ENCODE data around the gene ITPK1. TPM values are rescaled to one million over a fixed set of nuclear protein-coding genes. Genes with fewer than 3 reads are reported as not detected.

Gene ITPK1
- total RNA-seq, 1 donor from 2014 or later = 30.5 TPM

DNA sequence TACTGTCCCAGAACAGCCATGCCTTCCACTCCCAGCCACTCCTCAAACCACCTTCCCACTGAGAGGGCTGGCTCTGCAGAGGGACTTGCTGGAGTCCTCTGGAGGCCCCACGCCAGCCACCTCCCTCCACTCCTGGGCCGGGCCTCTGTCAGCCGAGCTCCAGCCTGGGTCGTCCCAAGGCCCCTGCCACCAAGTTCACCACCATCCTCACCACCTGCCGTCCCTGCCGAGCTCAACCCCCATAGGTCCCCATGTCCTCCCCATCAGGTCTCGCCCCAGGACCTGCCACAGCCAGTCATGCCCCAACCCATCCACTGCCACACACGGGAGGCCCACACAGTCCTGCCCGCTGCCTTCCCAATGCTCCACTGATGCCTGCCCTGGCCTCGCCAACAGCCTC lies 39.0 kb downstream of the ITPK1 start:
- TF ChIP-seq, protein P1, sequence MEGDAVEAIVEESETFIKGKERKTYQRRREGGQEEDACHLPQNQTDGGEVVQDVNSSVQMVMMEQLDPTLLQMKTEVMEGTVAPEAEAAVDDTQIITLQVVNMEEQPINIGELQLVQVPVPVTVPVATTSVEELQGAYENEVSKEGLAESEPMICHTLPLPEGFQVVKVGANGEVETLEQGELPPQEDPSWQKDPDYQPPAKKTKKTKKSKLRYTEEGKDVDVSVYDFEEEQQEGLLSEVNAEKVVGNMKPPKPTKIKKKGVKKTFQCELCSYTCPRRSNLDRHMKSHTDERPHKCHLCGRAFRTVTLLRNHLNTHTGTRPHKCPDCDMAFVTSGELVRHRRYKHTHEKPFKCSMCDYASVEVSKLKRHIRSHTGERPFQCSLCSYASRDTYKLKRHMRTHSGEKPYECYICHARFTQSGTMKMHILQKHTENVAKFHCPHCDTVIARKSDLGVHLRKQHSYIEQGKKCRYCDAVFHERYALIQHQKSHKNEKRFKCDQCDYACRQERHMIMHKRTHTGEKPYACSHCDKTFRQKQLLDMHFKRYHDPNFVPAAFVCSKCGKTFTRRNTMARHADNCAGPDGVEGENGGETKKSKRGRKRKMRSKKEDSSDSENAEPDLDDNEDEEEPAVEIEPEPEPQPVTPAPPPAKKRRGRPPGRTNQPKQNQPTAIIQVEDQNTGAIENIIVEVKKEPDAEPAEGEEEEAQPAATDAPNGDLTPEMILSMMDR (IDR thresholded peaks at IDR 0.05; ENCODE audit: unreplicated experiment) = no peak
- Mint-ChIP-seq H3K4me1 (peaks cover 24% of the 10 kb centered on the region), H3K4me3 (no peak overlapping the region), H3K27ac (no peak overlapping the region), H3K36me3 (no peaks in the 10 kb centered on the region), H3K27me3 (ENCODE audit: low read depth) (no peaks in the 10 kb centered on the region), H3K9me3 (no peaks in the 10 kb centered on the region)
- DNase-seq (ENCODE audit: low spot score in 2 of 2, unreplicated experiment in 2 of 2) = no peak

DNA sequence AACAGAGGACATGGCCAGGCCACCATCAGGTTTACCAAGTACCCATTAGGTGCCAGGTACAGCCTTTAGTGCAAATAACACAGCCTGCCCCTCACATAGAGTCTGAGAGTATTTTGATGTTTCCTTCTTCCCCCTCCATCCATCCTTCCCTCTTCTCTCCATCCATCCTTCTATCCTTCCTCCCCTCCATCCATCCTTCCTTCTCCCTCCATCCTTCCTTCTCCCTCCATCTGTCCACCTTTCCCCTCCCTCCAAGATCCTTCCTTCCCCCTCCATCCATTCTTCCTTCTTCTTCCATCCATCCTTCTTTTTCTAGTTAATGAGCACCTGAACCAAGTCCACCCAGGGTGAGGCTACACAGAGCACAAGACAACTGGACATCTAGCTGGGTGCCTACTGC lies 39.8 kb downstream of the ITPK1 start:
- Mint-ChIP-seq H3K27ac (no peak overlapping the region), H3K27me3 (ENCODE audit: low read depth) (no peaks in the 10 kb centered on the region), H3K4me3 (no peak overlapping the region), H3K36me3 (no peaks in the 10 kb centered on the region), H3K4me1 (peaks cover 24% of the 10 kb centered on the region), H3K9me3 (no peaks in the 10 kb centered on the region)
- DNase-seq (ENCODE audit: low spot score in 2 of 2, unreplicated experiment in 2 of 2) = no peak
- TF ChIP-seq, protein P1 (IDR thresholded peaks at IDR 0.05; ENCODE audit: unreplicated experiment) = no peak

DNA sequence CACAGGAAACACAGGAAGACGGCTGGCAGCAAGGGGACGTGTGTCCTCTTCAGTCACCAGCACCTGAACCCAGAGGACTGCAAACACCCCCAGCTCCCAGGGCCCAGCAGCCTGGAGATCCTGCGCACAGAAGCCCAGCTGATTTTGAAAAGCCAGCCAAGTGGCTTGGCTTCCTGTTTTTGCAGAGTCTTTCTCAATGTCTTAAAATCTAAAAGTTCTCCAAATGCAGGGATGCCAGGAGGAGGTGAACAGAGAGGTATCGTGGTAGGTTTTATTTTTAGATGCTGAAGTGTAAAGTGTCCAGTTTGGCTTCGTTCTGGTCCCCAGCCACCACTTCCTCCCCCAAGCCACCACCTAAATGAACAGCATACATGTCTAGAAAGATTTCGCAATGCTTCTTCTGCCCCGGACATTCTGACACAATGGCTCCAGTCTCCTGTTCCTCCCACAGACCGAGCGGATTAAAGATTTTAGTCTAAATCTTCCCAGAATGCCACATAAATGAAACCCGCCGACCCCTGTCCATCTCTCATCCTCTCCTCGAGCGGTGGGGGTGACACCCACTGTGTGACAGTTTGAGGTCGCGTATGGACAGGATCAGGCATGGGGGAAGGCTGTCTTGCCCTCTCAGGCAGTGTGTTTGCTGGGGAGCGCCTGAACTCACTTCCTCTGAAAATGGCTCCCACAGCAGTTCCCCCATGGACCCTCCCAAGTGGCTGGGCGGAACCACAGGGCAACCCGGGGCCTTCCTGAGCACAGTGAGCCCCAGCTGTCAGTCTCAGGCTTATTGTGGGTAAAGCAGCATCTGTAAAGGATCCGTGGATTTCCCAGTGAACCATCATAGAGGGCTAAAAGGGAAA lies 41.6 kb downstream of the ITPK1 start:
- TF ChIP-seq, protein P1 (IDR thresholded peaks at IDR 0.05; ENCODE audit: unreplicated experiment) = no peak
- no peaks in the 10 kb centered on the region for H3K9me3 Mint-ChIP-seq
- DNase-seq (ENCODE audit: low spot score in 2 of 2, unreplicated experiment in 2 of 2) = no peak
- no peak overlapping the region for H3K4me3 Mint-ChIP-seq
- H3K36me3 Mint-ChIP-seq = no peaks in the 10 kb centered on the region
- peaks cover 22% of the 10 kb centered on the region for H3K4me1 Mint-ChIP-seq
- H3K27ac Mint-ChIP-seq = peak overlapping the region; percentile 13
- H3K27me3 Mint-ChIP-seq (ENCODE audit: low read depth) = no peaks in the 10 kb centered on the region

DNA sequence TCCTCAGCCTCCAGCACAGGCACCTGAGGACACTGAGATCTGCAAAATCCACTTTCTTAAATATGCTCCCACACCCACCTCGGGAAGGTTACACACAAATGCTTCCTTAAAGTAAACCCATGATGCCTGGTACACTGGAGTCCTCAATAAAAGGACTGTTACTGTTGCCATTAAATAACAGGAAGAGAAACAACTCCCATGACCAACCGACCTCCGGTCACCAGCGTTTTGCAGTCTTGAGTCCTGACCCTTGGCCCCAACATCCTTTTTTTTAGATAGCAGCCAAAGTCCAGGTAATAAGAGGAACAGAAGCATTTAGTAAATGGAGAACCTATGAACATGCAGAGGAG lies 42.4 kb downstream of the ITPK1 start:
- no peak overlapping the region for H3K4me3 Mint-ChIP-seq
- H3K4me1 Mint-ChIP-seq = peaks cover 18% of the 10 kb centered on the region
- no peak for DNase-seq (ENCODE audit: low spot score in 2 of 2, unreplicated experiment in 2 of 2)
- no peaks in the 10 kb centered on the region for H3K27me3 Mint-ChIP-seq (ENCODE audit: low read depth)
- no peak overlapping the region for H3K27ac Mint-ChIP-seq
- no peaks in the 10 kb centered on the region for H3K9me3 Mint-ChIP-seq
- TF ChIP-seq, protein P1 (IDR thresholded peaks at IDR 0.05; ENCODE audit: unreplicated experiment) = no peak
- H3K36me3 Mint-ChIP-seq = no peaks in the 10 kb centered on the region

DNA sequence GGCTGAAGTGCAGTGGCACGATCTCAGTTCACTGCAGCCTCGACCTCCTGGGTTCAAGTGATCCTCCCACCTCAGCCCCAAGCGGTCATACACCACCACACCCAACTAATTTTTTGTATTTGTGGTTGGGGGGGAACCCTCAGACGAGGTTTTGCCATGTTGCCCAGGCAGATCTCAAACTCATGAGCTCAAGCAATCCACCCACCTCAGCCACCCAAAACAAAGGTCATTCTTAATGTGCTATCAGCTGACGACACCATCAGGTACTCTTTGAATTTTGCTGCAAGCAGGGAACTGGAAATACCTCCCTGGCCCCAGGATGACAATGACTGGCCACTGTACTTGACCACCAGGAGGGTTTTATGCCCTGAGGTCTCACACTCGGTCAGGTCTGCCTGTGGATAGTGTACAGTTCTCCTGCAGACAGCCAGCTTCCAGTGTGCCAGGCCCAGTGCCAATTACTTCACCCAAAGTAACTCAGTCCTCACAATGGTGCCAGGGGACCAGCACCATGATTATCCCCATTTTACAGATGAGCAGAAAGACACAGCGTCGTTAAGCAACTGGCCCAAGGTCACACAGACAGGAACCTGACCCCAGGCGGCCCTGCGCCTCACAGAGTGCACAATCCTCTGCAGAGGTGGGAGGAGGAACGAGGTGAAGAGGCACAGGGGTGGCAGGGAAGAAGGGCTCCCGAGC lies 42.9 kb downstream of the ITPK1 start:
- no peak overlapping the region for H3K4me3 Mint-ChIP-seq
- no peaks in the 10 kb centered on the region for H3K36me3 Mint-ChIP-seq
- no peaks in the 10 kb centered on the region for H3K9me3 Mint-ChIP-seq
- H3K27ac Mint-ChIP-seq = no peak overlapping the region
- TF ChIP-seq, protein P1 (IDR thresholded peaks at IDR 0.05; ENCODE audit: unreplicated experiment) = no peak
- DNase-seq (ENCODE audit: low spot score in 2 of 2, unreplicated experiment in 2 of 2) = no peak
- H3K4me1 Mint-ChIP-seq = peaks cover 21% of the 10 kb centered on the region
- no peaks in the 10 kb centered on the region for H3K27me3 Mint-ChIP-seq (ENCODE audit: low read depth)

Measured in mesothelial cell of epicardium (in vitro differentiated cells).